ENCODE measurements around the gene ZCRB1.
A peak's percentile ranks its signal among the peaks of the same experiment; 100 is the strongest.

- TF ChIP-seq CTCF (conservative IDR thresholded peaks at IDR 0.05; ENCODE audit: low read depth, low read length) (no peak), RFX5 (IDR thresholded peaks at IDR 0.05; ENCODE audit: low read depth, low read length) (no peak), MAFK (IDR thresholded peaks at IDR 0.05; ENCODE audit: low read depth, low read length) (peak; percentile 42; the same call in 1 of the 2 replicates)
Observed at GRCh38 chr12:42325326-42325652, 605 bp downstream of the ZCRB1 start.

Measured in IMR-90 (cell line).